NCI-H2107 treated with DMSO at 0.1 percent for 48 hours (cell line): ENCODE results near the gene SIRT5.
A peak's percentile ranks its signal among the peaks of the same experiment; 100 is the strongest.

Experiments used
- DNase-seq: peaks from one replicate; lab custom pipeline; 2025; ENCODE audit not compliant: unreplicated experiment; lab: John Stamatoyannopoulos, UW

The SIRT5 gene

GRCh38 chr6:13586603-13587542 lies 12.5 kb downstream of the SIRT5 start:
- DNase-seq, result no peak

DNA sequence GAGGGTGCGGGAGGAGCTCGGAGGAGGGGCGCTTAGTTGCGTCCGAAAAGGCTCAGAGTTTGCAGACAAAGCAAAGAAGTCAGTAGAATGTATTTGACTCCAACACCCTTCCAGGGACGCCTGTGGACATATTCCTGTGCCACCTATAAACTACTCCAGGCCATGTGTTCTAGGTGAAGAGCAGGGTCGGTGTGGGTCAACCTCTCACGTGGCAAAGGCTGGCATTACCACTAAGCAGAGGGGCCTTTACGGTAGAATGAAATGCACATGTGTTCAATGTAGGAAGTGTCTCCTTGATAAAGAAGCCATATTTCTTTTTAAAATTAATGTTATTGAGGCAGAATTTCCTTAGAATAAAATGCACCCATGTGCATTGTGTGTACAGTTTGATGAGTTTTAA lies 15.4 kb downstream of the SIRT5 start:
- DNase-seq, result no peak

DNA sequence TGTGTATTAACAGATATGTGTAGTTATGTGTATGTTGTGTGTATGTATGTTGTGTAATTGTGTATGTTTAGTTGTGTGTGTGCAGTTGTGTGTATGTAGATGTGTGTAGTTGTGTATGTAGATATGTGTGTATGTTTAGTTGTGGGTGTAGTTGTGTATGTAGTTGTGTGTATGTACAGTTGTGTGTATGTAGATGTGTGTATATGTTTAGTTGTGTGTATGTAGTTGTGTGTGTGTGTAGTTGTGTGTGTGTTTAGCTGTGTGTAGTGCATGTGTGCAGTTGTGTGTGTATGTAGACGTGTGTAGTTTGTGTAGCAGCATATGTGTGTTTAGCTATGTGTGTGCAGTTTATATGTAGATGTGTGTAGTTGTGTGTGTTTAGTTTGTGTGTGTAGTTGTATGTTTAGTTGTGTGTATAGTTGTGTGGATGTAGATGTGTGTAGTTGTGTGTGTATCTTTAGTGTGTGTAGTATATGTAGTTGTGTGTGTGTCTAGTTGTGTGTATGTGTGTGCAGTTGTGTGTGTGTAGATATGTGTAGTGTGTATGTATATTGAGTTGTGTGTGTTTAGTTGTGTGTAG lies 16.3 kb downstream of the SIRT5 start:
- DNase-seq, result no peak

DNA sequence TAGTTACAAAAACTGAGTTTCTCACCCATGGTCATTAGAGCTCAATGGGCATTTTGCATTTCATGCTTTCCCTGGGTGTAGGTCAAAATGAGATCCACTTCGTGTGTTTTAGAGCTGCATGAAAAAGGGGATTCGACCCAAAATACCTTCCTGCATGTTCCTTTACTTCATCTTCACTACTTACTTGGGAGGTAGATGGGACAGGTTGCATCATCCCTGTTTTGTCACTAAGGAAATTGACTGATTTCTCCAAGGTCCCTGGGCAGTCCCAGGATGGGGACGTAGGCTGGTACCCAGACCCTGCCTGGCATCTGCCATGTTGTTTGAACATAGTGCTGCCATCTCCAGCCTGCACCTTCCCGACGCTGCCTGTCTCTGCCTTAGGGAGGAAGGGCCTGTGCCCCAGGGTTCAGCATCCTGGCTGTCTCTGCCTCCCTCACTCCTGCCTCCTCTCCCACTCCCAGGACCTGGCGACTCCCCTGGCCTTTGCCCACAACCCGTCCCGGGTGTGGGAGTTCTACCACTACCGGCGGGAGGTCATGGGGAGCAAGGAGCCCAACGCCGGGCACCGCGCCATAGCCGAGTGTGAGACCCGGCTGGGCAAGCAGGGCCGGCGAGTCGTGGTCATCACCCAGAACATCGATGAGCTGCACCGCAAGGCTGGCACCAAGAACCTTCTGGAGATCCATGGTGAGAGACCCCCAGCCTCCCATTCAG lies 17.0 kb downstream of the SIRT5 start:
- DNase-seq, result no peak

DNA sequence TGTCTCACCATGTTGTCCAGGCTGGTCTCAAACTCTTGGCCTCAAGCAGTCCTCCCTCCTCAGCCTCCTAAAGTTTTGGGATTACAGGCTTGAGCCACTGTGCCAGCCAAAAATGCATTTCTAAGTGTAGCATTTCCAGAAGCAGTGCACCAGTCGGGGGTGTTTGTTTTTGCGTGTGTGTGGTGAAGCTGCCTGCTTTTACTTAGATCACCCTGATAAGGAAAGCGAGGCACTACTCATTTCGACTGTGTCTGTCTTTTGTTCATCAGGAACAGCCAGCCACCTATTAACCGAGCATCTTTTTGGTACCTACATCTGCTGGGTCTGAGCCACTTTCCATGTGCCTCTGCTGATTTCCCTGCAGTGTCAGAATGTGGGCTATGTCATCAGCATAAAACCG lies 18.7 kb downstream of the SIRT5 start:
- no peak for DNase-seq

DNA sequence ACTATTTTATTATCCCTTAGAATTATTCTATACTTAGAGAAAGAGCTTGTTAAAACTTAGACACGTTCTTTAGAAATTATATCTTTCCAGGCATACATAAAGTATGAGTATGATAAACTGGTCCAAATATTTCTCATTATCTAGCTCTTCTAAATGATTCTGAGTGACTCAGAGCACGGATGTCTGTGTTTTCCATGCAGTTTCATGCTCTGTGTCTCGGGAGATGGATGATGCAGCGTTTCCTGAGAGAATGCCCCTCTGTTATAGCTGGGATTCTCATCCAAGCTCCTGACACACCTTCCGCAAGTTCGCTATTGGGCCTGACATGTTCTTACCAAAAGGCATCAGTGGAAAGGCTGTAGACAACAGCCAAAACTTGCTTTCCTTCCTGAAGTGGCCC lies 19.3 kb downstream of the SIRT5 start:
- DNase-seq, result no peak

DNA sequence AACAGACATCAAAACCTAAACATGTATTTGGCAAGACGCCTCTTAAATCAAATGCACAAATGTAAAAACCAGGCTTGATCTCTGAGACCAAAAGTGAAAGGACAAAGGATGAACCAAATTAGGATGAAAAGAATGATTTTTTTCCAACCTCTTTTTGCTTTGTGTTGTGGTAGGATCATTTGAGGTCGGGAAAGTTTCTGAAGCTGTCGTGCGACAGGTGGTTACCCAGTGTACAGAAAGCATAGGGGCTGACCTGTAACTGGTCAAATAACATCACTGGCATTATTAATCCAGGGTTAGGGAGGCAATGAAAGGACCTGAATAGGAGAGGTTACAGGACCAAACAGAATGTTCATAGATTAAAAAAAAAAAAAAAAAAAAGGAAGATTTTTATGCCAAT lies 22.7 kb downstream of the SIRT5 start:
- DNase-seq, result no peak

DNA sequence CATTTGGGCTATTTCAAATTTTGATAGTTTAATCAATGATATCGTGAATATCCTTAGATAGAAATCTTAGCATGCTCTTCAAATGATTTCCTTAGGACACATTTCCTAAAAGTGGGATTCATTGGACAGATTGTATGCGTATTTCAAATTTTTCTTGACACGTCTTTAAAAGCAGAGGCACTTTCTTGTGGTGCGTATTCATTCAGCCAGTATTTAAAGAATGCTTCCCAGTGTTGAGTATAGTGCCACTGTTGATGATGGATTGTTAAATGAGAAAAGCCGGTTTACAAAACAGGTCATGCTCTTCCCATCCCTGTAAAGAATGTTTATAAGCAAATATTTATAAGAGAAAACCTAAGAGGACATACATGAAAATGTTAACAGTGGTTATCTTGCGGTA lies 25.6 kb downstream of the SIRT5 start:
- DNase-seq, result no peak

DNA sequence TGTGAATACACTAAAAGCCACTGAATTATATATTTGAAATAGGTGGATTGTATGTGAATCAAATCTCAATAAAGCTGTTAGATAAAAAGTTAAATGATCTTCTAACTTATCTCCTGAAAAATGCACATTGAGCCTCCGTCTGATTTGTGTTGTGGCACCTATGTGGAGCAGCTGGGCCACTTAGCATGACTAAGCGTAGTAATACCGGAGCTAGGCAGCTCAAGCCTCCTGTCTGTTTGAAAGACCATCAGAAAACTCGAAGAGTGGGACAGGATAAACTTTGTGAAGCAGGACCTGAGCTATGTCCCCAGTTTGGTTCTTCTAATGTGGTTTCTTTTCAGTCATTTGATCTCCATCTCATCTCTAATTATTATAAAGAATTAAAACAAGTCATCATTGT lies 29.7 kb downstream of the SIRT5 start:
- no peak for DNase-seq

- DNase-seq, result no peak
These were observed 30.4 kb downstream of the SIRT5 start for GRCh38 chr6:13604546-13605416.

- DNase-seq, result no peak
These were observed 31.2 kb downstream of the SIRT5 start for GRCh38 chr6:13605634-13606033.

GRCh38 chr6:13611715-13612114 lies 37.3 kb downstream of the SIRT5 start:
- DNase-seq, result no peak

- no peak for DNase-seq
These were observed 38.7 kb downstream of the SIRT5 start for GRCh38 chr6:13613029-13613594.

- DNase-seq, result peak; percentile 44
These were observed 39.9 kb downstream of the SIRT5 start for GRCh38 chr6:13614126-13614925.

DNA sequence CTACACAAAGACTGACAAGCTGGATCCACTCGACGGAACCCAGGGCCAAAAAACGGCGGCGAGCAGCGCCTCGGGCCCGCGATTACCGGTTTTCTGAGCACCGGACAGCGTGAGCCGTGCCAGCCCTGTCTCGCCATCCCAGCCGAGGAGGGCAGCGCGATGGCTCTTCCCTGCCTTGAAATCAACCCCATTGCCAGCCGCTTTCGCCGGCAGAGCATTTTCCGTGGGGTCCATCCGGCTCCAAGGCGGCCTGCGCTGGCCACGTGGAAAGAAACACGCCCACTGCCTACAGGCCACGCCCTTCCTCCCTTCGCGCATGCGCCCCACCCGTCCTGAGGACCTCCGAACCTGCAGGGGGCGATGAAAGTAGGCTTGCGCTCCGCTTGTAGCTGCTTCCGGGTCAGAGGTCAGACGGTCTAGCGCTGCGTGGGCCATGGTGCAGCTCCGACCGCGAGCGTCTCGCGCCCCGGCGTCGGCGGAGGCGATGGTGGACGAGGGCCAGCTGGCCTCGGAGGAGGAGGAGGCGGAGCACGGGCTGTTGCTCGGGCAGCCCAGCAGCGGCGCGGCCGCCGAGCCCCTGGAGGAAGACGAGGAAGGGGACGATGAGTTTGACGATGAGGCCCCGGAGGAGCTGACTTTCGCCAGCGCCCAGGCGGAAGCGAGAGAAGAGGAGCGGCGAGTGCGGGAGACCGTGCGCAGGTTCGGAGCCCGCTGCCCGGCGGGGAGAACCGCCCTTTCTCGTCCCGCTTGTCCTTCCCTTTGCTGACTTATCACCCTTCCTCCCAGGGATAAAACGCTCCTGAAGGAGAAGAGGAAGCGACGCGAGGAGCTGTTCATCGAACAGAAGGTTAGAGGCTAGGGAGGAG lies 40.8 kb downstream of the SIRT5 start, which contains the start of gene NOL7:
Gene NOL7 (plus strand): TSS at position 410 of the 866 bp plus-strand sequence. CDS start 24 bp downstream, at position 434.
- DNase-seq, result peak; percentile 68

DNA sequence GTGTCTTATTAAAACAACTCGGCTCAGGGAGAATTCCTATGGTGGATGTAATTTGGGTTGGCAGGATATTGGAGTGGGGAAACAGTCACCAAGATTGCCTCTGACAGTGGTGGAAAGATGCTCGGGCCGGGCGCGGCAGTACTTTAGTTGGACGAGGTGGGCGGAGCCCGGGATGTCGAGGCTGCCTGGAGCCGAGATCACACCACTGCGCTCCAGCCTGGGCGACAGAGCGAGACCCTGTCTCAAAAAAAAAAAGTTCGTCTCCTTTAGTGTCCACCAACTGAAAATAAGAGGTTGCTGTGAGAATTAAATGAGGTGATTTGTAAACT lies 41.4 kb downstream of the SIRT5 start:
- no peak for DNase-seq

GRCh38 chr6:13617066-13617465 lies 42.7 kb downstream of the SIRT5 start:
- DNase-seq, result no peak

- no peak for DNase-seq
These were observed 50.5 kb downstream of the SIRT5 start for GRCh38 chr6:13624871-13625288.
